Nephron progenitor cell (in vitro differentiated cells): ENCODE results near the gene C8G.

Experiments used
- DNase-seq: peaks from one replicate; pipeline ENCODE4 v3.0.0; 2021
- H3K27ac Mint-ChIP-seq: 2 replicates; pipeline ENCODE4 v1.8.0; 2021; ENCODE audit warnings: mild to moderate bottlenecking, moderate library complexity, mixed read lengths
- H3K27me3 Mint-ChIP-seq: 2 replicates; pipeline ENCODE4 v1.8.0; 2021; ENCODE audit warnings: mild to moderate bottlenecking, low read depth, mixed read lengths; ENCODE audit not compliant: poor library complexity
- H3K36me3 Mint-ChIP-seq: 2 replicates; pipeline ENCODE4 v1.8.0; 2021; ENCODE audit warnings: low read depth, mixed read lengths
- H3K4me1 Mint-ChIP-seq: 2 replicates; pipeline ENCODE4 v1.8.0; 2021; ENCODE audit warnings: mixed read lengths
- H3K4me3 Mint-ChIP-seq: 2 replicates; pipeline ENCODE4 v1.8.0; 2021; ENCODE audit warnings: mild to moderate bottlenecking, moderate library complexity, mixed read lengths
- H3K9me3 Mint-ChIP-seq: 2 replicates; pipeline ENCODE4 v1.8.0; 2021; ENCODE audit warnings: mild to moderate bottlenecking, moderate library complexity, mixed read lengths
- CTCF ChIP-seq: fragments of 200-600 bp; sonication (generic); IDR thresholded peaks from 2 replicates; pipeline ENCODE4 v1.5.0; 2021; ENCODE audit warnings: antibody characterized with exemption

C8G gene

GRCh38 chr9:136994180-136994887 is 49.3 kb downstream of the C8G start:
- TF ChIP-seq CTCF = no peak
- H3K9me3 Mint-ChIP-seq = peaks cover 18% of the 10 kb centered on the region
- H3K27me3 Mint-ChIP-seq = peaks cover 28% of the 10 kb centered on the region
- H3K27ac Mint-ChIP-seq = no peak overlapping the region
- H3K36me3 Mint-ChIP-seq = no peaks in the 10 kb centered on the region
- peaks cover 21% of the 10 kb centered on the region for H3K4me1 Mint-ChIP-seq
- H3K4me3 Mint-ChIP-seq = no peak overlapping the region
- no peak for DNase-seq

GRCh38 chr9:136994888-136995230 is 49.8 kb downstream of the C8G start:
- Mint-ChIP-seq H3K9me3 (peaks cover 18% of the 10 kb centered on the region), H3K4me3 (no peak overlapping the region), H3K27me3 (peaks cover 23% of the 10 kb centered on the region), H3K4me1 (peaks cover 16% of the 10 kb centered on the region), H3K27ac (no peak overlapping the region), H3K36me3 (no peaks in the 10 kb centered on the region)
- no peak for DNase-seq
- TF ChIP-seq CTCF = no peak

- Mint-ChIP-seq H3K4me1 (peaks cover 20% of the 10 kb centered on the region), H3K9me3 (peaks cover 13% of the 10 kb centered on the region)
These were observed 50.3 kb downstream of the C8G start for GRCh38 chr9:136995362-136995761.

GRCh38 chr9:136995772-136996311 is 50.8 kb downstream of the C8G start:
- H3K27me3 Mint-ChIP-seq = peaks cover 27% of the 10 kb centered on the region
- TF ChIP-seq CTCF = no peak
- H3K9me3 Mint-ChIP-seq = peaks cover 9% of the 10 kb centered on the region
- H3K36me3 Mint-ChIP-seq = no peaks in the 10 kb centered on the region
- H3K27ac Mint-ChIP-seq = no peak overlapping the region
- H3K4me3 Mint-ChIP-seq = no peak overlapping the region
- H3K4me1 Mint-ChIP-seq = peaks cover 25% of the 10 kb centered on the region
- DNase-seq = no peak

More at GRCh38 chr9:136995362-136995761, 50.3 kb downstream of the C8G start:
- H3K27me3 Mint-ChIP-seq = peaks cover 24% of the 10 kb centered on the region
- no peak for TF ChIP-seq CTCF
- H3K36me3 Mint-ChIP-seq = no peaks in the 10 kb centered on the region
- no peak overlapping the region for H3K4me3 Mint-ChIP-seq
- no peak overlapping the region for H3K27ac Mint-ChIP-seq
- DNase-seq = no peak
